Liver (tissue), 1 donor: ENCODE measurements around the gene CNBP.
"Not testable (repeated sequence)": the region's sequence is repeated elsewhere in the genome, so short reads cannot be mapped to it uniquely, and the experiment has no call there.

Experiments
- REST ChIP-seq: IDR thresholded peaks from 2 replicates; pipeline ENCODE4 v1.6.1; 2016; ENCODE audit warnings: antibody characterized with exemption, mild to moderate bottlenecking
- YY1 ChIP-seq: IDR thresholded peaks from 2 replicates; pipeline ENCODE4 v1.6.1; 2016; ENCODE audit warnings: antibody characterized with exemption, mild to moderate bottlenecking

- TF ChIP-seq REST, YY1: not testable (repeated sequence)
Observed at GRCh38 chr3:129141011-129141410, 42.7 kb downstream of the CNBP start.
